PFSK-1 (cell line): ENCODE measurements around the gene ARHGAP8.

Experiments used
- FOXP2 ChIP-seq: optimal IDR thresholded peaks from 2 replicates; pipeline ENCODE3; 2011; ENCODE audit warnings: borderline replicate concordance, control low read depth, inconsistent platforms; ENCODE audit not compliant: insufficient read depth; ENCODE audit errors: extremely low read length, extremely low read depth
- POLR2AphosphoS5 ChIP-seq: IDR thresholded peaks from 2 replicates; pipeline ENCODE4 v1.6.1; 2012; ENCODE audit warnings: low read depth, mild to moderate bottlenecking, control low read depth, low read length, moderate library complexity
- SIN3A ChIP-seq: IDR thresholded peaks from 2 replicates; pipeline ENCODE4 v1.6.1; 2012; ENCODE audit warnings: mild to moderate bottlenecking, low read length, moderate library complexity, borderline replicate concordance; ENCODE audit not compliant: insufficient read depth
- TAF1 ChIP-seq: IDR thresholded peaks from 2 replicates; pipeline ENCODE4 v1.6.1; 2012; ENCODE audit warnings: low read length, control low read depth, borderline replicate concordance; ENCODE audit not compliant: insufficient read depth
- TF ChIP-seq, protein P1 (sequence below), 2 experiments: IDR thresholded peaks; 2 replicates each; pipeline versions ENCODE4 v1.6.1 to v1.8.0; 2011 to 2012; ENCODE audit warnings: low read depth in 2 of 2, low read length in 2 of 2, control low read depth in 1 of 2, inconsistent platforms in 1 of 2, mild to moderate bottlenecking in 1 of 2, moderate library complexity in 1 of 2; ENCODE audit not compliant: insufficient read depth in 1 of 2

Gene ARHGAP8

DNA sequence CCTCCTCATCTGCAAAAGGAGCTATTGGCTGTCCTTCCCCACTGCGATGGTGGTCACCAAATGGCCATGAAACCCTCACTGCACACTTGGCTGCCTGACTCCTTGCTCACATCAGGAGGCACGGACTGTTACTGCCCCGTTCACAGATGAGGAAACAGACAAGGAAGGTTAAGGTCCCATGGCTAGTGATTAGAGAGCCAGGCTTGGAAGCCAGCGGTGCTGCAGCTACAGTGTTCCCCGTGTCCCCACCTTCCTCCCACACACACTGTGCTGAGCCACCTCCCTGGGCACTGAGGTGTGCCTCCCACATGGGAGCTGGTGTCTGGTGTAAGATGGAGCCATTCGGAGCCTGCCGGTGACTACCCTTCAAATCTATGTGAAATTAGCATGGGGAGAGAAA lies 2.6 kb downstream of the ARHGAP8 start:
- TF ChIP-seq TAF1: no peak
- TF ChIP-seq, protein P1, sequence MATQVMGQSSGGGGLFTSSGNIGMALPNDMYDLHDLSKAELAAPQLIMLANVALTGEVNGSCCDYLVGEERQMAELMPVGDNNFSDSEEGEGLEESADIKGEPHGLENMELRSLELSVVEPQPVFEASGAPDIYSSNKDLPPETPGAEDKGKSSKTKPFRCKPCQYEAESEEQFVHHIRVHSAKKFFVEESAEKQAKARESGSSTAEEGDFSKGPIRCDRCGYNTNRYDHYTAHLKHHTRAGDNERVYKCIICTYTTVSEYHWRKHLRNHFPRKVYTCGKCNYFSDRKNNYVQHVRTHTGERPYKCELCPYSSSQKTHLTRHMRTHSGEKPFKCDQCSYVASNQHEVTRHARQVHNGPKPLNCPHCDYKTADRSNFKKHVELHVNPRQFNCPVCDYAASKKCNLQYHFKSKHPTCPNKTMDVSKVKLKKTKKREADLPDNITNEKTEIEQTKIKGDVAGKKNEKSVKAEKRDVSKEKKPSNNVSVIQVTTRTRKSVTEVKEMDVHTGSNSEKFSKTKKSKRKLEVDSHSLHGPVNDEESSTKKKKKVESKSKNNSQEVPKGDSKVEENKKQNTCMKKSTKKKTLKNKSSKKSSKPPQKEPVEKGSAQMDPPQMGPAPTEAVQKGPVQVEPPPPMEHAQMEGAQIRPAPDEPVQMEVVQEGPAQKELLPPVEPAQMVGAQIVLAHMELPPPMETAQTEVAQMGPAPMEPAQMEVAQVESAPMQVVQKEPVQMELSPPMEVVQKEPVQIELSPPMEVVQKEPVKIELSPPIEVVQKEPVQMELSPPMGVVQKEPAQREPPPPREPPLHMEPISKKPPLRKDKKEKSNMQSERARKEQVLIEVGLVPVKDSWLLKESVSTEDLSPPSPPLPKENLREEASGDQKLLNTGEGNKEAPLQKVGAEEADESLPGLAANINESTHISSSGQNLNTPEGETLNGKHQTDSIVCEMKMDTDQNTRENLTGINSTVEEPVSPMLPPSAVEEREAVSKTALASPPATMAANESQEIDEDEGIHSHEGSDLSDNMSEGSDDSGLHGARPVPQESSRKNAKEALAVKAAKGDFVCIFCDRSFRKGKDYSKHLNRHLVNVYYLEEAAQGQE (IDR thresholded peaks at IDR 0.05; ENCODE audit: insufficient read depth in 1 of 2, low read depth in 2 of 2, low read length in 2 of 2): no peak
- no peak for TF ChIP-seq POLR2AphosphoS5
- no peak for TF ChIP-seq SIN3A
- no peak for TF ChIP-seq FOXP2

DNA sequence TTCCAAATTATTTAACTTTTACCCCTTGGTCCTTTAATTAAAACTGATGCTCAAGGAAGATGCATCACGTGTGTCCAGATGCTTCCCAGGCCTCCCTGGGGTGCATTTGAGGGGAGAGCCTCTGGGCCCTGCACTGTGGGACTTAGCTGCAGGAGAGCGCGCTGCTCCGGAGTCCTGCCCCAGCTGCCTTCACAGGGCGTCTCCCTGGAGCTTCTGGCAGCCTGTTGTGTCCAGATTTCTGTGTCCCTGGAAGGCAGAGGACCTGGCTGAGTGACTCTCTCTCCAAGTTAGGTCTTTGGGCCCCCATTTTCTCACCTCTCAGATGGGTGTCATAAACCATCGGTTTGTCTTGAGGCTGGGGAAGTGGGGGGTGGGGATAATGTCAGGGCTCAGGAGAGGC lies 3.0 kb downstream of the ARHGAP8 start:
- TF ChIP-seq POLR2AphosphoS5 (no peak), TAF1 (no peak), FOXP2 (no peak), SIN3A (no peak)
- TF ChIP-seq, protein P1 (IDR thresholded peaks at IDR 0.05; ENCODE audit: insufficient read depth in 1 of 2, low read depth in 2 of 2, low read length in 2 of 2): no peak

DNA sequence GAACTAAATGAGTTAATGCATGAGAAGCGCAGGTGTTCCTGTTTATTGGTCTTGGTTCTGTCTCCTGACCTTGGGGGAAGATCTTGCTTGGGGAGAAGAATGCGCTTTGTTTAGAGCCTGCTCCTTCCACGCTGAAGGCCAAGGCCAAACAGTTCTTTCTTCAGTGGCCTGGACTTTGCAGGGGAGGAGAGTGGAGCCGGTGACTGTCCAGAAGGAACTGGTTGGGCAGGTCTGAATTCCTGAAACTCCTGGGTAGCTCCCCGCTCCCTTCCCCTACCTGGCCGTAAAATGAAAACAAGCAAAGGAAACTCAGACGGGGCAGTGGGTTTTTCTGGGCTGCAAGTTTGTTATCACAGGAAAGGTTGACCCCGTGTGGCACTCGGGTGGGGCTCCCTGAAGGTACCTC lies 3.6 kb downstream of the ARHGAP8 start:
- TF ChIP-seq SIN3A (no peak), FOXP2 (no peak), TAF1 (no peak), POLR2AphosphoS5 (no peak)
- TF ChIP-seq, protein P1 (IDR thresholded peaks at IDR 0.05; ENCODE audit: insufficient read depth in 1 of 2, low read depth in 2 of 2, low read length in 2 of 2): no peak

DNA sequence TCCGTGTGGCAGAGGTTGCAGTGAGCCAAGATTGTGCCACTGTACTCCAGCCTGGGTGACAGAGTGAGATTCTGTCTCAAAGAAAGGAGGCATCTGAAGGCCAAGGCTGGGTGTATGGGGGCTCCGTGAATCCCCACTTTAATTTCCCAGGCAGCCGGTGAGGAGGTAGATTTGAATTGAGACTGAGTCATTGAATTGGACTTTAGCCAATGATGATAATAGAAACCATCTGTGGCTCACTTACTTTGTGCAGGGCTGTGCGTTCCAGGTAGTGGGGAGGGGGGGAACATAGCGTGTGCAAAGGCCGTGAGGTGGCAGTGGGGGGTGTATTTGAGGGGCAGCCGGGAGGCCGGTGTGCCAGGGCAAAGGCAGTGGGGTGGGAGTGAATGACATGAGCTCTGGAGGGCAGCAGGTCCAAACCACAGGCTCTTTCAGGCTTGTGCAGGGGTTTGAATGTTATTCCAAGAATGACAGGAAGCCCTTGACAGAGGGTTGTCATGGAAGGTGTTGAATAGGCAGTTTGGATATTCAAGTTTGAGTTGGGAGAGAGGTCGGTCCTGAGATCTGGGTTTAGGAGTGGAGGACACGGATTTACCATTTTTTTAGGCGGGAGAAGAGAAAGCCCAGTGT lies 6.1 kb downstream of the ARHGAP8 start:
- TF ChIP-seq, protein P1 (IDR thresholded peaks at IDR 0.05; ENCODE audit: insufficient read depth in 1 of 2, low read depth in 2 of 2, low read length in 2 of 2): no peak
- TF ChIP-seq TAF1 (no peak), POLR2AphosphoS5 (no peak), FOXP2 (no peak), SIN3A (no peak)
